Activated CD4-positive, alpha-beta T cell treated with anti-CD3 and anti-CD28 coated beads, Interleukin-2, amount 50 U/mL, for 16 hours (primary cell): ENCODE measurements around the gene GRK2.
A peak's percentile ranks its signal among the peaks of the same experiment; 100 is the strongest.
"Not testable (repeated sequence)": the region's sequence is repeated elsewhere in the genome, so short reads cannot be mapped to it uniquely, and the experiment has no call there.

Experiments
- DNase-seq: peaks from one replicate; pipeline ENCODE4 v3.0.0-alpha.2; 2020

GRK2 gene

GRCh38 chr11:67266449-67267187, at the start of gene GRK2:
GRK2 (plus strand) TSS chr11:67266473; CDS start chr11:67266700, 227 bp downstream.
- no peak for DNase-seq

DNA sequence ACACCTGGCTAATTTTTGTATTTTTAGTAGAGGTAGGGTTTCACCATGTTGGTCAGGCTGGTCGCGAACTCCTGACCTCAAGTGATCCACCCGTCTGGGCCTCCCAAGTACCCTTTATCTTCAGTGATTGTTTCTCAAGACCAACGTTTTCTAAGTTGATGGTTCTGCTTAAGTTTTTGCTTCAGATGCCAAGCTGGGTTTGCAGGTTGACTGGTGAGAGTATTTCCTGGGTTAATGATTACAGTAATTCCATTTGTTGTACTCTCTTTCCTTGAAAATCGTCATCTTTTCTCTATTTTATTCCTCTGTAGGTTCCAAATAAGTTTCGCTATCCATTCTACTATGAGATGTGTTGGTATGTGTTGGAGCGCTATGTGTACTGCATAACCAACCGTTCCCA, 38.5 kb upstream of the GRK2 start:
- DNase-seq, result no peak

- DNase-seq, result no peak
Measured at GRCh38 chr11:67230406-67230805, 35.9 kb upstream of the GRK2 start.

DNA sequence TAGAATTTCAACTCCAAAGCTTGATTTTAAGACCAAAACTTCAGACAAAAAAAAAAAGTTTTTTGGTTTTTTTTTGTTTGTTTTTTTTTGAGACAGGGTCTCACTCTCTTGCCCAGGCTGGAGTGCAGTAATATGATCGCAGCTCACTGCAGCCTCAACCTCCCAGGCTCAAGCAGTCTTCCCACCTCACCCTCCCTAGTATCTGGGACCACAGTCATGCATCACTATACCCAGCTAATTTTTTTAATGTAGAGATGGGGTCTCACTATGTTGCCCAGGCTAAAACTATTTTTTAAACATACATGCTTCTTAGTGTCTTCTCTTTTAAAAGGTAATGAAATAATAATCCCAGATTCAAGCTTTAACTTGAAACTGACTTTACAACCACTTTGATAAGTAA, 35.4 kb upstream of the GRK2 start:
- no peak for DNase-seq

- no peak for DNase-seq
Measured at GRCh38 chr11:67233584-67234190, 32.6 kb upstream of the GRK2 start.

- not testable (repeated sequence) for DNase-seq
Measured at GRCh38 chr11:67234571-67234970, 31.7 kb upstream of the GRK2 start.

DNA sequence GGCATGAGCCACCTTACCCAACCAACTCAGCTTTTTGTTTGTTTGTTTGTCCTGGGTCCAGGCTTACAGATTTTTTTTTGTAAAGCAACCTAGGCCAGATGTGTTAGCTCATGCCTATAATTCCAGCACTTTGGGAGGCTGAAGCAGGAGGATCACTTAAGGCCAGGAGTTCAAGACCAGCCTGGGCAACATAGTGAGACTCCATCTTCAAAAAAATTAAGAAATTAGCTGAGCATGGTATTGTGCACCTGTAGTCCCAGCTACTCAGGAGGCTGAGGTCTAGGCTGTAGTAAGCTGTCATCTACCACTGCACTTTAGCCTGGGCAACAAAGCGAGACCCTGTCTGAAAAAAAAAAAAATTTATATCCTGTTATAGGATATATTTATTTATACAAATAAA, 28.7 kb upstream of the GRK2 start:
- no peak for DNase-seq

DNA sequence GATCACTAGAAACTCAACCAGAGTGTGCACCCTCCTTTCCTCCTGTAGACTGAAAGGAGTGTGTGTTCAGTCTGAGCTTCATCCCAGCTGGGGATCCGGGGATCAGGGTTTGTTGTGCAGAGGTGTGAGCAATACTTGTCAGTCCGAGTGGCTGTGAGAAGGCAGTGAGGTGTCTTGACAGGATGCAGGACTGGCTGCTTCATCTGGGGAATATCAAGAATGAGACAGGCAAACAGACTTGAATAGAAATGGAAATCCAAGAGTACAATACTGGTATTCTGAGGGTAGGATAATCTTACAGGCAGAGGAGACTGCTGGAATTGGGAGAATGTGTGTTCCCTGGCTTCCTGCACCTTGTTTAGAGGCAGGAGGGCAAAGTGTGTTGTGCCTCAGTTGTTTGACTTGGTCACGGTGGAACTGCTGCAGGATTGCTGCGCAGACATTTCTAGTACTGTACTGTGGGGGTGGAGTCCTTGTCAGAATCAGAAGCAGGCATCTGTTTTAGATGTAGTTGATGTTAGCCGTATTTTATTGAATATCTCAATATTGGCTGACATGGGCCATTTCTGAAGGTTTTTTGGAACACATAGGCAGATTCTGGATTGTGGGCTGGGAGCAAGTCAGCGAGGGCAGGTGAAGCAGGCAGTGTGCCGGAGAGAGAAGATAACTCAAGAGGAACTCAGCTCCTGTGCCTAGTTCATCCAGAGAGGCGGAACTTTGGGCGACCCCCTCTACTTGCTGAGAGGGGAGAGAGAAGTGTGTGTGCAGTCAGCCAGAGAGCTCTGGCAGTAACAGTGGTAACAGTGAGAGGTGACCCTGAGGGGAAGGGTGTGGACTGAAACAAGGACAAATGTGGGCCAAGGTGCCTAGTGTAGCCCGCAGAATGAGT, 27.1 kb upstream of the GRK2 start:
- DNase-seq, result no peak

DNA sequence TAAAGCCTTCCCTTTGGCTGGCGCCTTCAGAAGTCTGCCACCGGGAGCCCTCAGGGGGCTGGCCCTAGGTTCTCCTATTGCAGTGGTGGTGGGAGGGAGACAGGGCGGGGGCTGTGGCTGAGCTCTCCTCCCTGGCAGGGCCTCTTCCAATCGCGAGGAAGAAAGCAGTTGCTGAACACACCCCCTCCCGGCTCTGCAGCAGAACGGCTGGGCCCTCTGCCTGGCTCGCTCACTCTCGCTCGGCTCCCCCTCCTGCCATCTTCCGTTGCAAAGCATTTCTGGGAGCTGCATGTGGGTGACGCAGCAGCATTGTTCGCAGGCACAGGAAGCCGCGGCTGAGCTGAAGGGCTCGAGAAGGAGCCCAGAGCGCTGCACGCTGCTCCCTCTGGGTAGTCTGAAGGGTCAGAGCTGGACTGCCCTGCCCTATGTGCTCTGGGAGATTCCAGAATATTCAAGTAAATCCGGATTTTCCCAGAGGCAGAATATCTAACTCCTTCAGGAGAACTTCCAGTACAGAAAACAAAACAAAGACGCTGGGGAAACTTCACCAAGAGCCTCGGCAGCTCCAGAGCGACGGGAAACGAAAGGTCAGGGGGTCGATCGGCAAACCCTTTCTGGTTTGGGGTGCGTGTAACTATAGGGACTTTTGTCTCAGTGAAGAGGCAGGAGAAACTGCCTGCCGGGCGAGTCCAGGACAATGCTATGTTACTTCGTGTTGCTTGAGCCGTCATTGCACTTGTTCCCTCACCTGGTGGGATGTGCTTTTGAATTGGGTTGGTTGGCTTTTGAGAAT, 26.3 kb upstream of the GRK2 start:
- DNase-seq, result peak; percentile 99

DNA sequence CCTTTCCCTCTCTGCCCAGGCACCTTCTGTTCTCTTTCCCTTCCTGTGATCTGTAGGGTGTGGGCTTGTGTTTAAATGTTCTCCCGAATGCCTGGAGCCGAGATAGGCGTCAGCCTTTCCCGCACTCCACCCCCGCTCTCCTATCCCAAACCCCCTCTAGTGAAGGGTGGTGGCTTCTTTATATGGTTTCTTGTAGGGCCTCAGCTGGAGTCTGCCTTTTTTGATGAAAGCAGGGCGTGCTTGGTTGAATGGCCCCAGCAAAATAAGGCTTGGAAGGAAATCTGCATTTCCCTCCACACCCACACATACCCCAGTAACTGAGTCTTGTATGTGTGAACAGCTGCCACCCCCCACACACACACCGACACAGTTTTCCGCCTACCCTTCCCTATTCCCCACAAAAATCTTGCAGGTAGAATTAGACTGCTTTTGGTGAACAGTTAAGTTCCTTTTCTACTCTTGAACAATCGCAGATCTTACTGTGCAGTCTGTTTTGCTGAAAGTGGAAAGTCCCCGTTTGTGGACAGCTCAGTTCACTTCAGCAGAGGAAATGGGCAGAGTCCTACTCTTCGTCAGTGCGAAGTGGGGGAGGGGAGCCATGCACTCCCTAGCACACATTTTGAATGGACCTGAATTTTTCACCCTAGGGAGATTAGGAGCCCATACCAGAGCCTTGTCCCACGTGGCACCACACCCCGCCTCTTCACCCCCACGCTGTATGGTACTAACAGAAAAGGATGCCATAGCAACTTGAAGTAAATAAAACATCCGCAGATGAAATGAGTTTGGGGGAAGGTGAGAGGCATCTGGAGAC, 25.5 kb upstream of the GRK2 start:
- peak; percentile 93 for DNase-seq

DNA sequence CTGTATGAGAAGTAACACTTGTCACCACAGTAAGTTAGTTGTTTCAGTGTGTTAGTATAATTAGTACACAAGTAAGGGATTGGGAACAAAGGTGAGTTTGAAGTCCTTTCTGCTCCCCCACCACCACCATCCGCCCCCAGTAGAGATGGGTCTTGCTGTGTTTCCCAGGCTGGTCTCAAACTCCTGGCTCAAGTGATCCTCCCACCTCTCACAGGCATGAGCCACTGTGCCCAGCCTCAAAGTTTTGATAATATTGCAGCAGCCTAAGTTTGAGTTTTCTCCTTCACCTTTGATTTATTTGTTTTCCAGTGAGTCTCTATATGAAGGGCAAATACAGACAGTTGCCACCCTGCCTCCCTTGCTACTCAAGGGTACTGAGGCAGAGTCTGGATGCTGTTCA, 23.7 kb upstream of the GRK2 start:
- DNase-seq, result no peak

GRCh38 chr11:67243051-67243450, 23.2 kb upstream of the GRK2 start:
- no peak for DNase-seq

GRCh38 chr11:67245046-67245445, 21.2 kb upstream of the GRK2 start:
- DNase-seq, result no peak

DNA sequence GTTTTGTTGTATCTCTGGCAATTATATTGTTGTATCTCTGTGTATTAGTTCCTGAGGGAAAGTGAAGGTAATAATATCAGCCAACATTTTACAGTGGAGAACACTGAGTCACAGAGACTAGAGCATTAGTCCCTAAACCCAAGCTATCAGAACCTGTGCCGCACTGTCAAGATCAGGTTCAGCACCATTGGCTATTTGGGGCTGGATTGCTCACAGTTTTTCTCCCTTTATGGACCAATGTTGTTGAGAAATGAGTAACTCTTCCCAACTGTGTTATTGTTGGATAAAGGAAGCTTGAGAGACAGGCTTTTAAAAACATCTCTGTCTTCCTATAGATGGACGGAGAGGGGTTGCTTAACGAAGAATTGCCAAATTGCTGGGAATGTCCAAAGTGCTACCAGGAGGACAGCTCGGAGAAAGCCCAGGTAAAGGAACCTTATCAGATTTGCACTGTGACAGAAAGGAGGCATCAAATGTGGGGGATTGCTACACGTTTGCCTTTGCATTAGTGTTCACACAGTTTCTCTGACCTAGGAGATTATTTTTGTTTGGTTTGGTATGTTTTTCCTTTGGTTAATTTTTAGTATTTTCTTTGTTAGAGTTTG, 18.2 kb upstream of the GRK2 start:
- DNase-seq, result no peak

GRCh38 chr11:67248653-67249052, 17.6 kb upstream of the GRK2 start:
- no peak for DNase-seq

GRCh38 chr11:67250059-67251043, 15.9 kb upstream of the GRK2 start:
- no peak for DNase-seq

GRCh38 chr11:67251841-67252240, 14.4 kb upstream of the GRK2 start:
- no peak for DNase-seq

- DNase-seq, result no peak
Measured at GRCh38 chr11:67252831-67253239, 13.4 kb upstream of the GRK2 start.

- no peak for DNase-seq
Measured at GRCh38 chr11:67253872-67254624, 12.2 kb upstream of the GRK2 start.

DNA sequence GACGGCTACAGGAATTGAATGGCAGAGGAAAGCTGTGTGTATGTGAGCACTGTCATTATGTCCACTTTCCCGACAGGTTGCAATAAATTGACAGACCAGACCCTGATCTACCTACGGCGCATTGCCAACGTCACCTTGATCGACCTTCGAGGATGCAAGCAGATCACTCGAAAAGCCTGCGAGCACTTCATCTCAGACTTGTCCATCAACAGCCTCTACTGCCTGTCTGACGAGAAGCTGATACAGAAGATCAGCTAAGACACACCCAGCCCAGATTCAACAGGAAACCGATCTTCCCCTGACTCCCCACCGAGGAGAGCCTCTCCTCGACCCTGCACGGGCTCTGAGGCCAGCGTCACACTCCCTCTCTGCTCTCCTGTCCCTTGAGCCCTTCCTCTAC, 11.5 kb upstream of the GRK2 start:
- DNase-seq, result no peak
